K562 (cell line): ENCODE measurements around the gene TAF8. TPM values are rescaled to one million over a fixed set of nuclear protein-coding genes. Genes with fewer than 3 reads are reported as not detected.

Experiments used
- ARHGAP35 ChIP-seq: fragments of 450-650 bp; IDR thresholded peaks from 2 replicates; pipeline ENCODE4 v1.6.1; 2018; ENCODE audit not compliant: partially characterized antibody
- ELF2 ChIP-seq: fragments of 250-450 bp; sonication (Bioruptor Pico); IDR thresholded peaks from 2 replicates; pipeline ENCODE4 v1.5.0; 2021; ENCODE audit warnings: mild to moderate bottlenecking
- ERF ChIP-seq: fragments of 450-650 bp; formaldehyde crosslinking; IDR thresholded peaks from 2 replicates; pipeline ENCODE4 v1.4.0; 2020; ENCODE audit warnings: mild to moderate bottlenecking, mixed read lengths
- HIVEP1 ChIP-seq: fragments of 250-450 bp; sonication (Bioruptor Pico); IDR thresholded peaks from 2 replicates; pipeline ENCODE4 v1.4.0; 2020; ENCODE audit warnings: mild to moderate bottlenecking
- MCM5 ChIP-seq: fragments of 450-650 bp; IDR thresholded peaks from 2 replicates; pipeline ENCODE4 v1.6.1; 2016; ENCODE audit warnings: low read depth
- MEF2A ChIP-seq: IDR thresholded peaks from 2 replicates; pipeline ENCODE4 v1.6.1; 2011; ENCODE audit warnings: low read depth, mild to moderate bottlenecking, low read length, moderate library complexity; ENCODE audit not compliant: control insufficient read depth
- MTF1 ChIP-seq: fragments of 250-450 bp; sonication (Bioruptor Pico); IDR thresholded peaks from 2 replicates; pipeline ENCODE4 v1.9.0; 2021; ENCODE audit warnings: moderate library complexity, mild to moderate bottlenecking, inconsistent platforms, borderline replicate concordance
- NCOA1 ChIP-seq: fragments of 450-650 bp; IDR thresholded peaks from 2 replicates; pipeline ENCODE4 v1.6.1; 2016; ENCODE audit warnings: low read depth
- NRF1 ChIP-seq, 2 experiments: fragments of 450-650 bp; IDR thresholded peaks in 1 of 2; conservative IDR thresholded peaks in 1 of 2; 2 replicates each; pipeline ENCODE4 v1.6.1; 2014; ENCODE audit warnings: mild to moderate bottlenecking in 2 of 2
- PREB ChIP-seq: sonication (generic); formaldehyde crosslinking; IDR thresholded peaks from 2 replicates; pipeline ENCODE4 v1.8.1; 2023; ENCODE audit warnings: mild to moderate bottlenecking, missing genetic modification reagents
- PTBP1 ChIP-seq: fragments of 200-400 bp; formaldehyde crosslinking; IDR thresholded peaks from 2 replicates; pipeline ENCODE4 v1.6.1; 2017; ENCODE audit warnings: low read depth, low read length
- RAD51 ChIP-seq: fragments of 450-650 bp; IDR thresholded peaks from 2 replicates; pipeline ENCODE4 v1.7.1; 2016; ENCODE audit warnings: low read depth, mild to moderate bottlenecking, borderline replicate concordance
- RUNX1 ChIP-seq: sonication (generic); IDR thresholded peaks from 2 replicates; pipeline ENCODE4 v1.6.1; 2016; ENCODE audit warnings: antibody characterized with exemption, low read depth
- STAT5A ChIP-seq: IDR thresholded peaks from 2 replicates; pipeline ENCODE4 v1.6.1; 2012; ENCODE audit warnings: low read length, inconsistent platforms, borderline replicate concordance
- ZBTB17 ChIP-seq: fragments of 450-650 bp; formaldehyde crosslinking; IDR thresholded peaks from 2 replicates; pipeline ENCODE4 v1.4.0; 2020; ENCODE audit warnings: mild to moderate bottlenecking
- ZFX ChIP-seq: sonication (generic); formaldehyde crosslinking; IDR thresholded peaks from 2 replicates; pipeline ENCODE4 v1.8.0; 2022; ENCODE audit warnings: mild to moderate bottlenecking, missing genetic modification reagents, moderate library complexity
- ZNF124 ChIP-seq: sonication (generic); formaldehyde crosslinking; IDR thresholded peaks from 2 replicates; pipeline ENCODE4 v1.8.1; 2022; ENCODE audit warnings: missing genetic modification reagents
- ZNF212 ChIP-seq: fragments of 450-650 bp; formaldehyde crosslinking; IDR thresholded peaks from 2 replicates; pipeline ENCODE4 v1.4.0; 2020; ENCODE audit warnings: mild to moderate bottlenecking
- ZSCAN32 ChIP-seq: fragments of 450-650 bp; formaldehyde crosslinking; IDR thresholded peaks from 2 replicates; pipeline ENCODE4 v1.4.0; 2020; ENCODE audit warnings: mild to moderate bottlenecking, moderate library complexity
- polyA plus RNA-seq, 8 experiments: library from polyadenylated mRNA; depleted of rRNA in 4 of 8; stranded (reverse) in 5 of 8; unstranded in 3 of 8; fragments of >200 nt; fragmentation: Nextera tagmentation in 2 of 8; fragmentation: Illumina TruSeq in 1 of 8; extraction: Ambion mirVana in 2 of 8; extraction: Trizol in 1 of 8; gene quantifications; 2 replicates each; pipeline versions ENCODE4 v1.2.1 to v1.2.3, GENCODE V29; 2011 to 2014; ENCODE audit warnings: inconsistent platforms in 1 of 8, missing spikeins in 1 of 8
- total RNA-seq, 7 experiments: library from RNA; depleted of rRNA in 6 of 7; stranded (reverse); fragments of >200 nt in 6 of 7; fragmentation: Illumina TruSeq in 2 of 7; extraction: Trizol in 2 of 7; gene quantifications; 2 replicates each; pipeline versions ENCODE4 v1.2.1 to v1.2.3, GENCODE V29; 2011 to 2021; ENCODE audit warnings: low replicate concordance in 1 of 7
- TF ChIP-seq, protein P1 (sequence below): sonication (generic); formaldehyde crosslinking; IDR thresholded peaks from 2 replicates; pipeline ENCODE4 v1.8.1; 2023; ENCODE audit warnings: mild to moderate bottlenecking, missing genetic modification reagents
- TF ChIP-seq, protein P2 (sequence below): sonication (generic); IDR thresholded peaks from 2 replicates; pipeline ENCODE4 v1.6.1; 2016
- TF ChIP-seq, protein P3 (sequence below): fragments of 250-450 bp; sonication (Bioruptor Pico); IDR thresholded peaks from 2 replicates; pipeline ENCODE4 v1.5.0; 2020; ENCODE audit warnings: mild to moderate bottlenecking, borderline replicate concordance
- TF ChIP-seq, protein P4 (sequence below): sonication (generic); formaldehyde crosslinking; IDR thresholded peaks from 2 replicates; pipeline ENCODE4 v1.8.1; 2022; ENCODE audit warnings: missing genetic modification reagents

The TAF8 gene
- total and polyA plus RNA-seq, 9 of the 15 experiments (the other 6 are each of a cell fraction or from before 2014, with no cell fraction given): 29.4 to 84.0 (median 52.6) TPM

GRCh38 chr6:42017021-42017643 lies 33.2 kb upstream of the TAF8 start (continued):
- TF ChIP-seq MTF1 (CRISPR knock-in tag) (no peak), ELF2 (CRISPR knock-in tag) (no peak), NCOA1 (peak; percentile 92; the same call in 1 of the 2 replicates), PTBP1 (no peak), RAD51 (peak; percentile 56), ERF (CRISPR knock-in tag) (peak; percentile 94), MCM5 (no peak), ZNF124 (CRISPR knock-in tag) (no peak), ZBTB17 (CRISPR knock-in tag) (peak; percentile 92), PREB (CRISPR knock-in tag) (0 out of 2 replicates have a peak, but pooled peaks have one; percentile 55), STAT5A (peak; percentile 97), ZSCAN32 (no peak), ZFX (CRISPR knock-in tag) (peak; percentile 26; the same call in 1 of the 2 replicates), MEF2A (peak; percentile 85), HIVEP1 (CRISPR knock-in tag) (peak; percentile 78; the same call in 1 of the 2 replicates), ARHGAP35 (no peak), ZNF212 (CRISPR knock-in tag) (peak; percentile 88; the same call in 1 of the 2 replicates), RUNX1 (peak; percentile 94), NRF1 (conservative IDR thresholded peaks at IDR 0.05 in 1 of 2, IDR thresholded peaks at IDR 0.05 in 1 of 2) (no peak)
- TF ChIP-seq, protein P1, sequence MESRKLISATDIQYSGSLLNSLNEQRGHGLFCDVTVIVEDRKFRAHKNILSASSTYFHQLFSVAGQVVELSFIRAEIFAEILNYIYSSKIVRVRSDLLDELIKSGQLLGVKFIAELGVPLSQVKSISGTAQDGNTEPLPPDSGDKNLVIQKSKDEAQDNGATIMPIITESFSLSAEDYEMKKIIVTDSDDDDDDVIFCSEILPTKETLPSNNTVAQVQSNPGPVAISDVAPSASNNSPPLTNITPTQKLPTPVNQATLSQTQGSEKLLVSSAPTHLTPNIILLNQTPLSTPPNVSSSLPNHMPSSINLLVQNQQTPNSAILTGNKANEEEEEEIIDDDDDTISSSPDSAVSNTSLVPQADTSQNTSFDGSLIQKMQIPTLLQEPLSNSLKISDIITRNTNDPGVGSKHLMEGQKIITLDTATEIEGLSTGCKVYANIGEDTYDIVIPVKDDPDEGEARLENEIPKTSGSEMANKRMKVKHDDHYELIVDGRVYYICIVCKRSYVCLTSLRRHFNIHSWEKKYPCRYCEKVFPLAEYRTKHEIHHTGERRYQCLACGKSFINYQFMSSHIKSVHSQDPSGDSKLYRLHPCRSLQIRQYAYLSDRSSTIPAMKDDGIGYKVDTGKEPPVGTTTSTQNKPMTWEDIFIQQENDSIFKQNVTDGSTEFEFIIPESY (CRISPR knock-in tag): peak; percentile 68
- TF ChIP-seq, protein P2, sequence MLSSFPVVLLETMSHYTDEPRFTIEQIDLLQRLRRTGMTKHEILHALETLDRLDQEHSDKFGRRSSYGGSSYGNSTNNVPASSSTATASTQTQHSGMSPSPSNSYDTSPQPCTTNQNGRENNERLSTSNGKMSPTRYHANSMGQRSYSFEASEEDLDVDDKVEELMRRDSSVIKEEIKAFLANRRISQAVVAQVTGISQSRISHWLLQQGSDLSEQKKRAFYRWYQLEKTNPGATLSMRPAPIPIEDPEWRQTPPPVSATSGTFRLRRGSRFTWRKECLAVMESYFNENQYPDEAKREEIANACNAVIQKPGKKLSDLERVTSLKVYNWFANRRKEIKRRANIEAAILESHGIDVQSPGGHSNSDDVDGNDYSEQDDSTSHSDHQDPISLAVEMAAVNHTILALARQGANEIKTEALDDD: peak; percentile 74
- TF ChIP-seq, protein P3, sequence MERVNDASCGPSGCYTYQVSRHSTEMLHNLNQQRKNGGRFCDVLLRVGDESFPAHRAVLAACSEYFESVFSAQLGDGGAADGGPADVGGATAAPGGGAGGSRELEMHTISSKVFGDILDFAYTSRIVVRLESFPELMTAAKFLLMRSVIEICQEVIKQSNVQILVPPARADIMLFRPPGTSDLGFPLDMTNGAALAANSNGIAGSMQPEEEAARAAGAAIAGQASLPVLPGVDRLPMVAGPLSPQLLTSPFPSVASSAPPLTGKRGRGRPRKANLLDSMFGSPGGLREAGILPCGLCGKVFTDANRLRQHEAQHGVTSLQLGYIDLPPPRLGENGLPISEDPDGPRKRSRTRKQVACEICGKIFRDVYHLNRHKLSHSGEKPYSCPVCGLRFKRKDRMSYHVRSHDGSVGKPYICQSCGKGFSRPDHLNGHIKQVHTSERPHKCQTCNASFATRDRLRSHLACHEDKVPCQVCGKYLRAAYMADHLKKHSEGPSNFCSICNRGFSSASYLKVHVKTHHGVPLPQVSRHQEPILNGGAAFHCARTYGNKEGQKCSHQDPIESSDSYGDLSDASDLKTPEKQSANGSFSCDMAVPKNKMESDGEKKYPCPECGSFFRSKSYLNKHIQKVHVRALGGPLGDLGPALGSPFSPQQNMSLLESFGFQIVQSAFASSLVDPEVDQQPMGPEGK (CRISPR knock-in tag): peak; percentile 93
- TF ChIP-seq, protein P4, sequence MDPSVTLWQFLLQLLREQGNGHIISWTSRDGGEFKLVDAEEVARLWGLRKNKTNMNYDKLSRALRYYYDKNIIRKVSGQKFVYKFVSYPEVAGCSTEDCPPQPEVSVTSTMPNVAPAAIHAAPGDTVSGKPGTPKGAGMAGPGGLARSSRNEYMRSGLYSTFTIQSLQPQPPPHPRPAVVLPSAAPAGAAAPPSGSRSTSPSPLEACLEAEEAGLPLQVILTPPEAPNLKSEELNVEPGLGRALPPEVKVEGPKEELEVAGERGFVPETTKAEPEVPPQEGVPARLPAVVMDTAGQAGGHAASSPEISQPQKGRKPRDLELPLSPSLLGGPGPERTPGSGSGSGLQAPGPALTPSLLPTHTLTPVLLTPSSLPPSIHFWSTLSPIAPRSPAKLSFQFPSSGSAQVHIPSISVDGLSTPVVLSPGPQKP (CRISPR knock-in tag): no peak
